Endothelial cell of hepatic sinusoid (primary cell): ENCODE data around the gene NT5C1B.

Experiments used
- in situ Hi-C: cut with HindIII; loops from 2 replicates; pipeline ENCODE4 v1.10.0; 2017; ENCODE audit warnings: low sequenced_read_pairs

NT5C1B gene

DNA sequence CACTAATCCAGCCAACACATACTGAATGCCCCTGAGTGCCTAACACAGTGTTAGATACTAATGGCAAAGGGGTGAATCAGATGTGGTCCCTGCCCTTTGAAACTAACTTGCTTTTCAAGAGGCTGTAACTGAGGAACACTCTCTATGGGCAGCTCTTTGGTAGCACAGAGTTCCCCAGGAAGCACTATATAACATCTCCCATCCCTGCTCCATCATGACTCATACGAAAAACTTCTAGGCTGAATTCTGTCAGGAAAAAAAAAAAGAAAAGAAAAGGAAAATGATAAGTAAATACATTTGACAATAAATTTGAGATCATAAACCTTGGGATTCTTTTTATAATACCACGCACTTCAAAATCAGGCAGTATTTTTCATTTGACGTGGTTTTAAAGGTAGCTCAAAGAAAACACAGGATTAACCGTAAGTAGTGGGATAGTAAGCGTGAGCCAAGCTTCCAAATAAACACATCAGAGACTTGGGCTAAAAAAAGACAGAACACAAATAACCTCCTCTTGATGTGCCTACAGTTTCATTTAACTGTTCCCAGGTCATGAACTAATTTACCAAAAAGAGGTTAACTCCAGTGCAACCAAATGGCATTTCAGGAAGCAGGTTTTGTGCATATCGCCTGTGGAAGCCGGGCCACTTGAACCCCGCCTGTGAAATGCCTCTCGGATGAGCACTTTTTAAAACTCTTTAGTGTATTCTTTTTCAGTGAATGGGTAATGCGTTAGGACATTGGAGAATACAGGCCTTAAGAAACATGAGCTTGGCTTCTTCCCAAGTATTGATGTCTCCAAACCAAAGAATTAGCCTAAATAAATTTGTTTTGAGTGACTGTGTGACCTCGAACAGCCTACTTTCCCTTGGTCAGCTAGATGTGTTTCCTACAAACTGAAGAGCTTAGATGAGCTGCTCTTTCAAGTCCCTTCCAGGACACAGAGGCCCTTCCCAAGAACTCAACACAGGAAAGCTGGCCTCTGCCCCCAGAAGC, 71.0 kb downstream of the NT5C1B start:
- in situ Hi-C loops, result loop anchor here (25.0 kb wide), 1 partner anchor 844 kb away; the partner anchor contains the start of gene OSR1

DNA sequence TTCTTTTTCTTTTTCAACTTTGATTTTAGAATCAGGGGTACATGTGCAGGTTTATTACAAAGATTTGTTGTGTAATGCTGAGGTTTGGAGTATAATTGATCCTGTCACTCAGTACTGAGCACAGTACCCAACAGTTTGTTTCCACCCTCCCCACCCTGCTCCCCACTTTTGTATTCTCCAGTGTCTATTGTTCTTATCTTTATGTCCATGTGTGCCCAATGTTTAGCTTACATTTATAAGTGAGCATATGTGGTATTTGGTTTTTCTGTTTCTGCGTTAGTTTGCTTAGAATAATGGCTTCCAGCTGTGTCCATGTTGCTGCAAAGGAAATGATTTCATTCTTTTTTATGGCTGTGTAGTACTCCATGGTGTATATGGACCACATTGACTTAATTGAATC, 72.0 kb downstream of the NT5C1B start:
- in situ Hi-C loops, result loop anchor here (25.0 kb wide), 1 partner anchor 845 kb away; the partner anchor contains the start of gene OSR1

DNA sequence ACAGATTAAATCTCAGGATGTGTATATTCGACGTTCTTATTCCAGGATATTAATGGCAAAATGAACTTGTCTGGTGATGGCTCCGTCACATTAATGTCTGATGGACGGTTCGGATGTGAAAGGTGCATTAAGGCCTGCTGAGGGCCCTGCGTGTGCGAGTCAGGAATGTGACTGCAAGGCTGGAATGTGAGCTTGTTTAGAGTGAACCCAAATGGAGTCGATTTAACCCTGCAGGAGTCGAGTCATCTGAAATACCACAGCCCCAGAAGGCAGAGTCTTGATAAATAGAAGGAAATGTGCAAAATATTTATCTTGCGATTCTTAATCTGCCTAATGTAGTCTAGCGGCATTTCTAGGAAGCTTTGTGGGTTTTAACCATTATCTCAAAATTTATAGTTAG, 73.3 kb downstream of the NT5C1B start:
- in situ Hi-C loops, result loop anchor here (25.0 kb wide), 1 partner anchor 846 kb away; the partner anchor contains the start of gene OSR1

DNA sequence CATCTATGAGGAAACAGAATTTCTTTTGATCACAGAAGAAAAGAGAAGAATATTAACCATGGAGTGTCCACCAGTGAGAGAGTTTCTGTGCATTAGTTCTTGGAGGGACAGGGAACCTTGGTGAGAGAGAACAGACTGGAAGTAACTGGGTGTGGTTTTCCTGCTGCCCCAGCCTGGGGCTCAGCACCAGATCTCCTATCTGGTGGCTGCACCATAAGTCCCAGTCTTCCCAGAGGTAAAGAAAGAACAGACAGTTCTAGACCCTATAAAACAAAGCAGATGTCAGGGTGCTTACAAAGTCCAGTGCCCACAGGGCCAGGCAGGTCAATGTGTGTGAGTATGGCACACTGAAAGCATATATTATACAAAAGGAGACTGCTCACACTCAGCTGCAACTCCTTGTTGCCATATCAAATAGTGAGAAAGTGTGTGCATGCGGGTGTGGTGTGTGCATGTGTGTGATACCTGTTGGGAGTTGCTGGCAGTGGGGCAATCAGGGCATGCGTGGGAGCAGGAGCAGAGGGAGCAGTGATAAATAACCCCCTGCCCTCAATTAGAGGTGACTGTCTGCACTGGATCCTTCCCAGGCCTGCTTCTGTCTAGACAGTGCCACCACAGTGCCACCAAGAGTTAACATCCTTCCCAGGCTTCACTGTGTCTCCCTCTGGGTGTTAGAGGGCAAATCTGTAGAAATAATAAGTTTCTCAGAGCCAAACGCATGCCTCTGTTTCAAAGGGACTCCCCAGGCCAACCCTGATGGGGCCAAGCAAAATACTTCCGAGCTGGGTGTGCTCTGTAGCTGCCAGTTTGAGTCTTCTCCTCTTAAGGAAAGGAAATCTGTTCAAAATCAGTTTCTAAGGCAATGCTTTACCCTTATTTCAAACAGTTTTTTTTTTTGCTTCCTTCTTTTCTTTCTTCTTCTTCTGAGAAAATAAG, 74.6 kb downstream of the NT5C1B start:
- in situ Hi-C loops, result loop anchor here (5.0 to 25.0 kb wide), 2 partner anchors 102 to 848 kb away; partner anchors contain the start of gene OSR1
